H1 (cell line): ENCODE results near the gene ITPRIPL2. TPM values are rescaled to one million over a fixed set of nuclear protein-coding genes. Genes with fewer than 3 reads are reported as not detected.

Source experiments
- BRCA1 ChIP-seq: IDR thresholded peaks from 2 replicates; pipeline ENCODE4 v1.6.1; 2012; ENCODE audit warnings: low read depth, low read length, improper control_type of control experiment
- CEBPB ChIP-seq: IDR thresholded peaks from 2 replicates; pipeline ENCODE4 v1.6.1; 2012; ENCODE audit warnings: low read depth, low read length
- CHD7 ChIP-seq: fragments of 300-600 bp; sonication (generic); IDR thresholded peaks from 2 replicates; pipeline ENCODE4 v1.7.1; 2012; ENCODE audit warnings: low read length, moderate library complexity, mild to moderate bottlenecking, inconsistent platforms; ENCODE audit not compliant: insufficient replicate concordance
- EGR1 ChIP-seq: IDR thresholded peaks from 2 replicates; pipeline ENCODE4 v1.6.1; 2011; ENCODE audit warnings: low read depth, low read length, borderline replicate concordance
- EZH2 ChIP-seq: fragments of 200-600 bp; sonication (generic); IDR thresholded peaks from 2 replicates; pipeline ENCODE4 v1.7.1; 2012; ENCODE audit warnings: low read depth, mild to moderate bottlenecking, moderate library complexity, low read length, inconsistent platforms; ENCODE audit not compliant: severe bottlenecking
- MAFK ChIP-seq: IDR thresholded peaks from 2 replicates; pipeline ENCODE4 v1.6.1; 2012; ENCODE audit warnings: low read depth, mild to moderate bottlenecking, improper control_type of control experiment, low read length
- POLR2AphosphoS5 ChIP-seq: IDR thresholded peaks from 2 replicates; pipeline ENCODE4 v1.6.1; 2011; ENCODE audit warnings: low read depth, low read length
- POU5F1 ChIP-seq: IDR thresholded peaks from 2 replicates; pipeline ENCODE4 v1.6.1; 2011; ENCODE audit warnings: low read depth, mild to moderate bottlenecking, low read length, moderate library complexity
- SP1 ChIP-seq: IDR thresholded peaks from 2 replicates; pipeline ENCODE4 v1.6.1; 2011; ENCODE audit warnings: low read depth, low read length
- polyA plus RNA-seq, 7 experiments: library from polyadenylated mRNA; depleted of rRNA in 3 of 7; stranded (reverse) in 5 of 7; unstranded in 2 of 7; fragments of >200 nt in 5 of 7; fragments of 200-250 nt in 2 of 7; gene quantifications; 1 replicate in 5 of 7; 2 replicates in 1 of 7; 4 replicates in 1 of 7; pipeline versions ENCODE4 v1.2.1 to v1.2.3, GENCODE V29; 2011 to 2013; ENCODE audit warnings: missing spikeins in 2 of 7, mixed read lengths in 2 of 7
- total RNA-seq: library from RNA; stranded (reverse); fragmentation: NEBNext Ultra II Directional; extraction: Animal tissue kit (Norgen Biotek cat#: 25700); gene quantifications from 2 replicates; pipeline ENCODE4 v1.2.1, GENCODE V29; 2021

ITPRIPL2 gene
- total and polyA plus RNA-seq, 2 of the 8 experiments (the other 6 are each of a cell fraction or from before 2014, with no cell fraction given), result 1.1 to 3.4 TPM

DNA sequence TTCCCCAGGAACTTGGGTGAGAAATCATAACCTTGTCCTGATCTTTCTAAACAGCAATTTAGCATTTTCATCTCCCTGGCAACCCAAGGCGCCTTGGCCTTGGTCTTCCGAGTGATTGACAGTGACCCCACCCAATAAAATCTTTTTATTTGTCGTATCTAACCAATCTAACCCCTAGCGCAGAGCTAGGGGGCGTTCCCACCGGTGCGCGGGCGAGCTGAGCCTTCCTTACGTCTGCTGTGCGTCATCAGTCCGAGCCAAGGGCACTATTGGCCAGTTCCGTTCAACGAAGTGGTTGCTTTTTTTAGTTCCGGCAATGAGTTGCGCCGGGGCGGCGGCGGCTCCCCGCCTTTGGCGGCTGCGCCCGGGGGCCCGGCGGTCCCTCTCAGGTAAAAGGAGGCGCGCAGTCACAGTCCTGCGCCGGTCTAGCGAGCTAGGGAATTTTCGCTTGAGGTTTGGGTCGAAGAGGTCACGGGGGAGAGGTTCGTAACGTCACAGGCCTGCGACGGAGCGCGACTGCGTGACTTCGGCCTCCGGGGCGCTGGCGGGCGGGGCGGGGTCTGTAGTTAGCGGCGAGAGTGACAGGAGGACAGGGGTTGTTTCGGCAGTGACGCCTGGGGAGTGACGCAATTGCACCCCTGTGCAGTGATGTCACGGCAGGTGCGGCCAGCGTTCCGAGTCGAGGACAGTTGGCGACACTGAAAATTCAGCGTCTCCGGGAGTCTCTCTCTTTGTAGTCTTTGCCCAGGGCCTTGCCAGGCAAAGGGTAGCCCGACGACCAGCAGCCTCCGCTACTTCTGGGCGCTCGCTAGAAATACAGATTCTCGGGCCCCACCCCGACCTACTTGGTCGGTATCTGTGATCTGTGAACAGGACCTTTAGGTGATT, 46.2 kb upstream of the ITPRIPL2 start, which contains the start of gene COQ7 (continued):
- TF ChIP-seq CHD7, result no peak
- no peak for TF ChIP-seq EZH2
- no peak for TF ChIP-seq POU5F1
- TF ChIP-seq CEBPB, result peak; percentile 95
- peak; percentile 98 for TF ChIP-seq SP1
- 0 out of 2 replicates have a peak, but pooled peaks have one; percentile 3 for TF ChIP-seq EGR1
- TF ChIP-seq POLR2AphosphoS5, result peak; percentile 89
- no peak for TF ChIP-seq BRCA1
- peak; percentile 9; the same call in 1 of the 2 replicates for TF ChIP-seq MAFK
